ENCODE data around the gene PER2.

- TF ChIP-seq CTCF (IDR thresholded peaks at IDR 0.05) (no peak), POLR2A (IDR thresholded peaks at IDR 0.05) (no peak)
Observed at GRCh38 chr2:238294393-238295143, 6.2 kb upstream of the PER2 start.
